ENCODE measurements around the gene CLEC20A.

The CLEC20A gene

DNA sequence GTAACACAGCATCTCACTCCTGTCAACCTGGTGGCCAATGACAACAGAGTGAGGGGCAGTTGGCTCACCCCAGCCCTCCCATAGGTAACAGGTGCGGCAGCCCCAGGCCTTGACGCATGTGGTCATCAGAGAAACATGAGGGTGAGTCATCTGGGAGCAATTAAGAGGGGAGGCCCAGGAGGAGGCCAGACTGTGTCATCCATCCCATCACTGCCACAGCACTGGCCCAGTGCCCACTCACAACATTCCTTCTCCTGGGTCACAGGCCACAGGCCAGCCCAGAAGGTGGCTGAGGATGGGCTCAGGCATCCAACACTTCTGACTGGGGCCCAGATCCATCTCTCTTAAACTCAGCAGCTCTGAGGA, 33.3 kb upstream of the CLEC20A start:
- no peaks in the 10 kb centered on the region for H3K36me3 ChIP-seq (ENCODE audit: insufficient read depth, low read length)

GRCh38 chr1:178529364-178530036, 32.7 kb upstream of the CLEC20A start:
- no peaks in the 10 kb centered on the region for H3K4me1 ChIP-seq (ENCODE audit: insufficient read depth, low read length, poor library complexity, severe bottlenecking)
- TF ChIP-seq EZH2phosphoT487 (IDR thresholded peaks at IDR 0.05; ENCODE audit: borderline replicate concordance), result no peak
- TF ChIP-seq, protein P1, sequence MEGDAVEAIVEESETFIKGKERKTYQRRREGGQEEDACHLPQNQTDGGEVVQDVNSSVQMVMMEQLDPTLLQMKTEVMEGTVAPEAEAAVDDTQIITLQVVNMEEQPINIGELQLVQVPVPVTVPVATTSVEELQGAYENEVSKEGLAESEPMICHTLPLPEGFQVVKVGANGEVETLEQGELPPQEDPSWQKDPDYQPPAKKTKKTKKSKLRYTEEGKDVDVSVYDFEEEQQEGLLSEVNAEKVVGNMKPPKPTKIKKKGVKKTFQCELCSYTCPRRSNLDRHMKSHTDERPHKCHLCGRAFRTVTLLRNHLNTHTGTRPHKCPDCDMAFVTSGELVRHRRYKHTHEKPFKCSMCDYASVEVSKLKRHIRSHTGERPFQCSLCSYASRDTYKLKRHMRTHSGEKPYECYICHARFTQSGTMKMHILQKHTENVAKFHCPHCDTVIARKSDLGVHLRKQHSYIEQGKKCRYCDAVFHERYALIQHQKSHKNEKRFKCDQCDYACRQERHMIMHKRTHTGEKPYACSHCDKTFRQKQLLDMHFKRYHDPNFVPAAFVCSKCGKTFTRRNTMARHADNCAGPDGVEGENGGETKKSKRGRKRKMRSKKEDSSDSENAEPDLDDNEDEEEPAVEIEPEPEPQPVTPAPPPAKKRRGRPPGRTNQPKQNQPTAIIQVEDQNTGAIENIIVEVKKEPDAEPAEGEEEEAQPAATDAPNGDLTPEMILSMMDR (conservative IDR thresholded peaks at IDR 0.05; ENCODE audit: low read length), result no peak
- no peak overlapping the region for H3K9ac ChIP-seq (ENCODE audit: low read depth, low read length, poor library complexity, severe bottlenecking)
- H2AFZ ChIP-seq (ENCODE audit: low read length), result no peak overlapping the region
- no peak overlapping the region for H3K4me3 ChIP-seq (ENCODE audit: low read length, poor library complexity, severe bottlenecking)
- H3K79me2 ChIP-seq (ENCODE audit: insufficient read depth, low read length), result no peaks in the 10 kb centered on the region
- no peaks in the 10 kb centered on the region for H3K9me2 ChIP-seq (replicated peaks; ENCODE audit: low read depth, low read length)
- no peaks in the 10 kb centered on the region for H3K9me3 ChIP-seq (ENCODE audit: insufficient read depth, low read depth, low read length)
- no peak overlapping the region for H3K4me2 ChIP-seq (ENCODE audit: low read depth, low read length, poor library complexity, severe bottlenecking)
- H3K36me3 ChIP-seq (ENCODE audit: insufficient read depth, low read length), result no peaks in the 10 kb centered on the region
- no peaks in the 10 kb centered on the region for H4K20me1 ChIP-seq (ENCODE audit: insufficient read depth, low read length, poor library complexity, severe bottlenecking)
- no peaks in the 10 kb centered on the region for H3K27me3 ChIP-seq (ENCODE audit: insufficient read depth, low read length, poor library complexity, severe bottlenecking)
- no peaks in the 10 kb centered on the region for H3F3A ChIP-seq (ENCODE audit: low read depth)

More for the DNA sequence above, 33.3 kb upstream of the CLEC20A start:
- no peaks in the 10 kb centered on the region for H3K9me3 ChIP-seq (ENCODE audit: insufficient read depth, low read depth, low read length)
- H3K9me2 ChIP-seq (replicated peaks; ENCODE audit: low read depth, low read length), result no peaks in the 10 kb centered on the region
- no peak overlapping the region for H3K4me3 ChIP-seq (ENCODE audit: low read length, poor library complexity, severe bottlenecking)
- H4K20me1 ChIP-seq (ENCODE audit: insufficient read depth, low read length, poor library complexity, severe bottlenecking), result no peaks in the 10 kb centered on the region
- H3K27me3 ChIP-seq (ENCODE audit: insufficient read depth, low read length, poor library complexity, severe bottlenecking), result no peaks in the 10 kb centered on the region
- H3K4me1 ChIP-seq (ENCODE audit: insufficient read depth, low read length, poor library complexity, severe bottlenecking), result no peaks in the 10 kb centered on the region
- no peak overlapping the region for H2AFZ ChIP-seq (ENCODE audit: low read length)
- no peak overlapping the region for H3K4me2 ChIP-seq (ENCODE audit: low read depth, low read length, poor library complexity, severe bottlenecking)
- no peak overlapping the region for H3K9ac ChIP-seq (ENCODE audit: low read depth, low read length, poor library complexity, severe bottlenecking)
- H3F3A ChIP-seq (ENCODE audit: low read depth), result no peaks in the 10 kb centered on the region
- no peaks in the 10 kb centered on the region for H3K79me2 ChIP-seq (ENCODE audit: insufficient read depth, low read length)
- no peak for TF ChIP-seq EZH2phosphoT487 (IDR thresholded peaks at IDR 0.05; ENCODE audit: borderline replicate concordance)
- TF ChIP-seq, protein P1 (conservative IDR thresholded peaks at IDR 0.05; ENCODE audit: low read length), result no peak

GRCh38 chr1:178528953-178529335, 32.2 kb upstream of the CLEC20A start:
- TF ChIP-seq EZH2phosphoT487 (IDR thresholded peaks at IDR 0.05; ENCODE audit: borderline replicate concordance), result no peak
- TF ChIP-seq, protein P1 (conservative IDR thresholded peaks at IDR 0.05; ENCODE audit: low read length), result no peak
- no peaks in the 10 kb centered on the region for H3K36me3 ChIP-seq (ENCODE audit: insufficient read depth, low read length)
- no peaks in the 10 kb centered on the region for H4K20me1 ChIP-seq (ENCODE audit: insufficient read depth, low read length, poor library complexity, severe bottlenecking)
- no peak overlapping the region for H2AFZ ChIP-seq (ENCODE audit: low read length)
- no peaks in the 10 kb centered on the region for H3K79me2 ChIP-seq (ENCODE audit: insufficient read depth, low read length)
- no peak overlapping the region for H3K4me2 ChIP-seq (ENCODE audit: low read depth, low read length, poor library complexity, severe bottlenecking)
- no peaks in the 10 kb centered on the region for H3K4me1 ChIP-seq (ENCODE audit: insufficient read depth, low read length, poor library complexity, severe bottlenecking)
- H3K27me3 ChIP-seq (ENCODE audit: insufficient read depth, low read length, poor library complexity, severe bottlenecking), result no peaks in the 10 kb centered on the region
- H3F3A ChIP-seq (ENCODE audit: low read depth), result no peaks in the 10 kb centered on the region
- no peak overlapping the region for H3K9ac ChIP-seq (ENCODE audit: low read depth, low read length, poor library complexity, severe bottlenecking)
- H3K4me3 ChIP-seq (ENCODE audit: low read length, poor library complexity, severe bottlenecking), result no peak overlapping the region
- no peaks in the 10 kb centered on the region for H3K9me2 ChIP-seq (replicated peaks; ENCODE audit: low read depth, low read length)
- H3K9me3 ChIP-seq (ENCODE audit: insufficient read depth, low read depth, low read length), result no peaks in the 10 kb centered on the region
